Glutamatergic neuron (in vitro differentiated cells): ENCODE results near the gene NXPH4. TPM values are rescaled to one million over a fixed set of nuclear protein-coding genes. Genes with fewer than 3 reads are reported as not detected.

Experiments
- DNase-seq: peaks from one replicate; pipeline ENCODE4 v3.0.0; 2022
- H3K27ac Mint-ChIP-seq: one replicate; pipeline ENCODE4 v1.8.0; 2020; ENCODE audit warnings: mild to moderate bottlenecking, mixed read lengths, inconsistent platforms; ENCODE audit not compliant: unreplicated experiment
- H3K27me3 Mint-ChIP-seq: one replicate; pipeline ENCODE4 v1.8.0; 2020; ENCODE audit warnings: mild to moderate bottlenecking, moderate library complexity, mixed read lengths, inconsistent platforms; ENCODE audit not compliant: unreplicated experiment
- H3K36me3 Mint-ChIP-seq: one replicate; pipeline ENCODE4 v1.8.0; 2020; ENCODE audit warnings: mild to moderate bottlenecking, mixed read lengths, inconsistent platforms; ENCODE audit not compliant: unreplicated experiment
- H3K4me1 Mint-ChIP-seq: one replicate; pipeline ENCODE4 v1.8.0; 2020; ENCODE audit warnings: mild to moderate bottlenecking, low read depth, mixed read lengths, inconsistent platforms; ENCODE audit not compliant: unreplicated experiment
- H3K4me3 Mint-ChIP-seq: one replicate; pipeline ENCODE4 v1.8.0; 2020; ENCODE audit warnings: mild to moderate bottlenecking, mixed read lengths, inconsistent platforms; ENCODE audit not compliant: unreplicated experiment
- H3K9me3 Mint-ChIP-seq: one replicate; pipeline ENCODE4 v1.8.0; 2020; ENCODE audit warnings: mild to moderate bottlenecking, moderate library complexity, mixed read lengths, inconsistent platforms; ENCODE audit not compliant: unreplicated experiment
- total RNA-seq: library from RNA; stranded (reverse); fragmentation: NEBNext Ultra II Directional; extraction: Animal tissue kit (Norgen Biotek cat#: 25700); gene quantifications from one replicate; pipeline ENCODE4 v1.2.1, GENCODE V29; 2021; ENCODE audit not compliant: unreplicated experiment
- TF ChIP-seq, protein P1 (sequence below): fragments of 200-600 bp; sonication (generic); IDR thresholded peaks from one replicate; pipeline ENCODE4 v1.5.0; 2021; ENCODE audit not compliant: partially characterized antibody, unreplicated experiment

The NXPH4 gene
- total RNA-seq, 1 donor from 2014 or later, result 10.5 TPM

DNA sequence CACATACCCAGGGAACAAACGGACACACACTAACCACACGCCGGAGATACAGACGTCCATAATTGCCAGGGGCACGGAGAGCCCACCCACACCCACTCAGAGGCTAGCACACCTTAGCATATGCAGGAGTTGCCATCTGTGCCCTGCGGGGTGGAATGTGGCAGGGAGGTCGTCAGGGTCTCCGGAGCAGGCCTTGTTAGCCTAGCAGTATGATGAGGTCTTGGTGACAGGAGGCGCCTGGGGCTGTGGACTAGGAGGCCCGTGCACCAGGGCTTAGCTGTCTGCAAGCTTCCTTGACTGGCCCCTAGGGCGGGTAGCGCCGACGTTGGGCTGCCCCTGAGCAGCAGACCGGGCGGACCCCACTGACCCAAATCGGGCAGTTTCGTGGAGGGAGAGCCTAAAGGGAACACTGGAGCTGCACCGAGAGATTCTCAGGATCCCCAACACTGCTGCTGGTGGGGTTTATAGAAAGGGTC is 24.4 kb downstream of the NXPH4 start:
- peaks cover 38% of the 10 kb centered on the region for H3K27me3 Mint-ChIP-seq
- H3K9me3 Mint-ChIP-seq, result peaks cover 32% of the 10 kb centered on the region
- peaks cover 28% of the 10 kb centered on the region for H3K4me1 Mint-ChIP-seq
- peak overlapping the region; percentile 99 for H3K27ac Mint-ChIP-seq
- DNase-seq, result peak; percentile 79
- H3K4me3 Mint-ChIP-seq, result peak overlapping the region; percentile 98
- H3K36me3 Mint-ChIP-seq, result no peaks in the 10 kb centered on the region
- TF ChIP-seq, protein P1, sequence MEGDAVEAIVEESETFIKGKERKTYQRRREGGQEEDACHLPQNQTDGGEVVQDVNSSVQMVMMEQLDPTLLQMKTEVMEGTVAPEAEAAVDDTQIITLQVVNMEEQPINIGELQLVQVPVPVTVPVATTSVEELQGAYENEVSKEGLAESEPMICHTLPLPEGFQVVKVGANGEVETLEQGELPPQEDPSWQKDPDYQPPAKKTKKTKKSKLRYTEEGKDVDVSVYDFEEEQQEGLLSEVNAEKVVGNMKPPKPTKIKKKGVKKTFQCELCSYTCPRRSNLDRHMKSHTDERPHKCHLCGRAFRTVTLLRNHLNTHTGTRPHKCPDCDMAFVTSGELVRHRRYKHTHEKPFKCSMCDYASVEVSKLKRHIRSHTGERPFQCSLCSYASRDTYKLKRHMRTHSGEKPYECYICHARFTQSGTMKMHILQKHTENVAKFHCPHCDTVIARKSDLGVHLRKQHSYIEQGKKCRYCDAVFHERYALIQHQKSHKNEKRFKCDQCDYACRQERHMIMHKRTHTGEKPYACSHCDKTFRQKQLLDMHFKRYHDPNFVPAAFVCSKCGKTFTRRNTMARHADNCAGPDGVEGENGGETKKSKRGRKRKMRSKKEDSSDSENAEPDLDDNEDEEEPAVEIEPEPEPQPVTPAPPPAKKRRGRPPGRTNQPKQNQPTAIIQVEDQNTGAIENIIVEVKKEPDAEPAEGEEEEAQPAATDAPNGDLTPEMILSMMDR, result peak; percentile 38

- Mint-ChIP-seq H3K36me3 (no peaks in the 10 kb centered on the region), H3K4me3 (peak overlapping the region; percentile 98), H3K9me3 (peaks cover 33% of the 10 kb centered on the region), H3K27me3 (peaks cover 37% of the 10 kb centered on the region), H3K4me1 (peaks cover 27% of the 10 kb centered on the region), H3K27ac (peak overlapping the region; percentile 99)
- TF ChIP-seq, protein P1, result peak; percentile 7
- DNase-seq, result peak; percentile 66
These were observed 25.1 kb downstream of the NXPH4 start for GRCh38 chr12:57241402-57242310.

- Mint-ChIP-seq H3K4me3 (peak overlapping the region; percentile 98), H3K4me1 (peaks cover 24% of the 10 kb centered on the region), H3K9me3 (peaks cover 29% of the 10 kb centered on the region), H3K27me3 (peaks cover 31% of the 10 kb centered on the region), H3K27ac (peak overlapping the region; percentile 81), H3K36me3 (no peaks in the 10 kb centered on the region)
- no peak for DNase-seq
- TF ChIP-seq, protein P1, result no peak
These were observed 25.7 kb downstream of the NXPH4 start for GRCh38 chr12:57242329-57242690.

DNA sequence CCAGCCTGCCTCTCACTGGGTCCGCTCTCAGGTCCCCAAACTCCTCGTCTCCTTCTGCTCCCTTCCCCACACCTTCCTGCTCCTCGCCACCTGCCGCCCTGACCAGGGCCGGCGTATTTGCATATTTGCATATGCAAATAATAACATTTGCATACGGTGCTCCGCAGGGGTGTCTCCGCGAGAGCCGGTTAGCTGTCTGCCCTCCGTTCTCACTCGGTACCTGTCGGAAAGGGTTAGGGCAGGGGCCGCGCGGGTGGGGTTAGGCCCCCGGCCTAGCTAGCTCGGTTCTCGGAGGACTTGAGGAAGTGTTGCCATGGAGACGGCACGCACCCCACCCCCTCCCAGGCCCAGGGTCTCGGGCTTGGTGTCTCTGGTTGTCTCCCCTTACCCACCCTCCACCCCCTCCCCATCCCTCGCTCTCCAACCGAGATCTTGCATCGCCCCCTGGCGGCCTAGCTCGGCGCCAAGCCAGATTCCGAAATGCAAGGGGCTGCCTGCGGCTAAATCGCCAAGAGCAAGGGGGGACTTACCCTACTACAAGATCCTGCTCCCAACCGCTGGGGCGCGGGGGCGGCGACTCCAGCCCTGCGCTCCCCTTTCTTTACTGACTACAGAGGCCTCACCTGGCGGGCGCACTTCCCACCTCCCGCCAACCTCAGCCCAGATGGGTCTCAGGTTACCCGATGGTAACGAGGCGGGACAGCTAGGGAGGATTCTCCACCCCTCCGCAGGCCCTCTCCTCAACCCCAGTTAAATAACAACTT is 26.3 kb downstream of the NXPH4 start:
- Mint-ChIP-seq H3K27me3 (peaks cover 27% of the 10 kb centered on the region), H3K4me3 (peak overlapping the region; percentile 98), H3K9me3 (peaks cover 24% of the 10 kb centered on the region), H3K4me1 (peaks cover 20% of the 10 kb centered on the region), H3K36me3 (no peaks in the 10 kb centered on the region), H3K27ac (peak overlapping the region; percentile 70)
- peak; percentile 97 for DNase-seq
- TF ChIP-seq, protein P1, result peak; percentile 65
